Fibroblast of pulmonary artery (primary cell): ENCODE measurements around the gene SLCO2B1.
A peak's percentile ranks its signal among the peaks of the same experiment; 100 is the strongest.

Experiments
- DNase-seq: peaks from one replicate; pipeline ENCODE4 v3.0.0-alpha.2; 2010; ENCODE audit warnings: low read depth
- H3K4me3 ChIP-seq: replicated peaks from 2 replicates; pipeline ENCODE4 v1.5.1; 2011; ENCODE audit warnings: low read depth, mild to moderate bottlenecking, control low read depth, low read length, moderate library complexity
- TF ChIP-seq, protein P1 (sequence below): IDR thresholded peaks from 2 replicates; pipeline ENCODE4 v1.5.1; 2011; ENCODE audit warnings: mild to moderate bottlenecking, control low read depth, low read length, inconsistent platforms; ENCODE audit errors: missing control alignments

The SLCO2B1 gene

DNA sequence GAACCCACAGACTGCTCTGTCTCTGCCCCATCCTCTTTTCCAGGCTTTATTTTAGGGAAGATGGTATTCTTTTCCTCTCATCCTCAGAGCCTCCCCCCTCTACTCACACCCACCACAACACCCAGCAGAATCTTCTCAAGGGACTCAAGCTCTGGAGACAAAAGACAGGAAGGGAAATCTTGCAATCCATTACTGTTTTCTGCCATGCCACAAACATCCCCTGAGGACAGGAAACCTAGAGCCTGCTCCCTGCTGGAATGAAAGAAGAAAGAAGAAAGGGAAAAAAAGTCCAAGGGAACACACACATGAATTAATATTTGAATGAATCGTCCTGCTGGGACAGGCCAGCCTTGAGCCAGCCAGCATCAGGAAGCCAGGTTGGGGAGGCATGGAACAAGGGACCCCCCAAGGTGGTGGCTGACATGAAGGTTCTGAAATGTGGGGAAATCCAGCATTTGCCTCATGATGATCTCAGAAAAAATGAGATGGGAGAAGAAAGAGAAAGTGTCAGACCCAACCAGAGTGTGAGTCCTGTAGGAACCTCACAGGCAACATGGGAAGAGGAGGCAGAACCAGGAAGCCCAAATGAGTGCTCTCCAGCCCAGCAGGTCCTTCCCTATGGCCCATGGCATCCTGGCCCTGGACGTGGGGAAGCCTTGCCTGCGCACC, 34.0 kb downstream of the SLCO2B1 start:
- TF ChIP-seq, protein P1, sequence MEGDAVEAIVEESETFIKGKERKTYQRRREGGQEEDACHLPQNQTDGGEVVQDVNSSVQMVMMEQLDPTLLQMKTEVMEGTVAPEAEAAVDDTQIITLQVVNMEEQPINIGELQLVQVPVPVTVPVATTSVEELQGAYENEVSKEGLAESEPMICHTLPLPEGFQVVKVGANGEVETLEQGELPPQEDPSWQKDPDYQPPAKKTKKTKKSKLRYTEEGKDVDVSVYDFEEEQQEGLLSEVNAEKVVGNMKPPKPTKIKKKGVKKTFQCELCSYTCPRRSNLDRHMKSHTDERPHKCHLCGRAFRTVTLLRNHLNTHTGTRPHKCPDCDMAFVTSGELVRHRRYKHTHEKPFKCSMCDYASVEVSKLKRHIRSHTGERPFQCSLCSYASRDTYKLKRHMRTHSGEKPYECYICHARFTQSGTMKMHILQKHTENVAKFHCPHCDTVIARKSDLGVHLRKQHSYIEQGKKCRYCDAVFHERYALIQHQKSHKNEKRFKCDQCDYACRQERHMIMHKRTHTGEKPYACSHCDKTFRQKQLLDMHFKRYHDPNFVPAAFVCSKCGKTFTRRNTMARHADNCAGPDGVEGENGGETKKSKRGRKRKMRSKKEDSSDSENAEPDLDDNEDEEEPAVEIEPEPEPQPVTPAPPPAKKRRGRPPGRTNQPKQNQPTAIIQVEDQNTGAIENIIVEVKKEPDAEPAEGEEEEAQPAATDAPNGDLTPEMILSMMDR: no peak
- peak; percentile 21 for DNase-seq
- H3K4me3 ChIP-seq: no peak overlapping the region

DNA sequence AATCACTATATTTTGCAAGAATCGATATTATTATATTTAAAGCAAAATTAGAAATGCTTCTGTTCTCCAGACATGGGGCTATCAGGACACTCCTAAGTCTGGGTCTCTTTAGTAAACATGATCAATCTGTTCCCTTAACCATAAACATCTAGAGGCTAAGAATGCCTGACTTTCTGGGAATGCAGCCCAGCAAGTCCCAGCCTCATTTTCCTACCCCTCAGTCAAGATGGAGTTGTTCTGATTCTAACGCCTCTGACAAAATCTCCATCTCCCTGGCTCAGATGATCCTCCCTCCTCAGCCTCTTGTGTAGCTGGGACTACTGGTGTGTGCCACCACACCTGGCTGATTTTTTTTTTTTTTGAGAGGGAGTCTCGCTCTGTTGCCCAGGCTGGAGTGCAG, 35.0 kb downstream of the SLCO2B1 start:
- H3K4me3 ChIP-seq: no peak overlapping the region
- TF ChIP-seq, protein P1: no peak
- no peak for DNase-seq

GRCh38 chr11:75186999-75187398, 36.1 kb downstream of the SLCO2B1 start:
- DNase-seq: no peak
- TF ChIP-seq, protein P1: no peak
- no peak overlapping the region for H3K4me3 ChIP-seq

GRCh38 chr11:75188671-75189070, 37.8 kb downstream of the SLCO2B1 start:
- TF ChIP-seq, protein P1: no peak
- no peak overlapping the region for H3K4me3 ChIP-seq
- DNase-seq: no peak

- DNase-seq: no peak
- no peak overlapping the region for H3K4me3 ChIP-seq
- TF ChIP-seq, protein P1: no peak
These were observed 38.2 kb downstream of the SLCO2B1 start for GRCh38 chr11:75189108-75189507.

DNA sequence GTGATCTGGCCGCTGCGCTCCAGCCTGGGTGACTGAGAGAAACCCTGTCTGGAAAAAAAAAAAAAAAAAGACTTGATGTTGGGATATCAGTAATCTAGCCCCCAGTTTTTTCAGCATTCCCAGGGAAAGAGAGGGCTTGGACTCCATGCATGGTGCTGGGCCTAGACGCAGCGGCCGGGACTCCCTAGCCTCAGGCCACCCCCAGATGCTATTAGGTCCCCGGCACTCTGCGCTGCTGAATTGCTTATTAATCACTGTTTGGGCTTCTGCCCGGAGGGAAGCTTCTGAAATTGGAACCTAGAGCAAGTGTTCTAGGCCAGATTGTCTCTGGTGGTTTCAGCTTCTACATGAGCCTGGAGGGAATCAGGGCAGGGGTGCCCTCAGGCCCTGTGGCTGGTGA, 39.0 kb downstream of the SLCO2B1 start:
- DNase-seq: no peak
- H3K4me3 ChIP-seq: no peak overlapping the region
- TF ChIP-seq, protein P1: no peak
